ENCODE results near the gene LRR1.
"Not testable (repeated sequence)": the region's sequence is repeated elsewhere in the genome, so short reads cannot be mapped to it uniquely, and the experiment has no call there.

The LRR1 gene, protein sequence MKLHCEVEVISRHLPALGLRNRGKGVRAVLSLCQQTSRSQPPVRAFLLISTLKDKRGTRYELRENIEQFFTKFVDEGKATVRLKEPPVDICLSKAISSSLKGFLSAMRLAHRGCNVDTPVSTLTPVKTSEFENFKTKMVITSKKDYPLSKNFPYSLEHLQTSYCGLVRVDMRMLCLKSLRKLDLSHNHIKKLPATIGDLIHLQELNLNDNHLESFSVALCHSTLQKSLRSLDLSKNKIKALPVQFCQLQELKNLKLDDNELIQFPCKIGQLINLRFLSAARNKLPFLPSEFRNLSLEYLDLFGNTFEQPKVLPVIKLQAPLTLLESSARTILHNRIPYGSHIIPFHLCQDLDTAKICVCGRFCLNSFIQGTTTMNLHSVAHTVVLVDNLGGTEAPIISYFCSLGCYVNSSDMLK

DNA sequence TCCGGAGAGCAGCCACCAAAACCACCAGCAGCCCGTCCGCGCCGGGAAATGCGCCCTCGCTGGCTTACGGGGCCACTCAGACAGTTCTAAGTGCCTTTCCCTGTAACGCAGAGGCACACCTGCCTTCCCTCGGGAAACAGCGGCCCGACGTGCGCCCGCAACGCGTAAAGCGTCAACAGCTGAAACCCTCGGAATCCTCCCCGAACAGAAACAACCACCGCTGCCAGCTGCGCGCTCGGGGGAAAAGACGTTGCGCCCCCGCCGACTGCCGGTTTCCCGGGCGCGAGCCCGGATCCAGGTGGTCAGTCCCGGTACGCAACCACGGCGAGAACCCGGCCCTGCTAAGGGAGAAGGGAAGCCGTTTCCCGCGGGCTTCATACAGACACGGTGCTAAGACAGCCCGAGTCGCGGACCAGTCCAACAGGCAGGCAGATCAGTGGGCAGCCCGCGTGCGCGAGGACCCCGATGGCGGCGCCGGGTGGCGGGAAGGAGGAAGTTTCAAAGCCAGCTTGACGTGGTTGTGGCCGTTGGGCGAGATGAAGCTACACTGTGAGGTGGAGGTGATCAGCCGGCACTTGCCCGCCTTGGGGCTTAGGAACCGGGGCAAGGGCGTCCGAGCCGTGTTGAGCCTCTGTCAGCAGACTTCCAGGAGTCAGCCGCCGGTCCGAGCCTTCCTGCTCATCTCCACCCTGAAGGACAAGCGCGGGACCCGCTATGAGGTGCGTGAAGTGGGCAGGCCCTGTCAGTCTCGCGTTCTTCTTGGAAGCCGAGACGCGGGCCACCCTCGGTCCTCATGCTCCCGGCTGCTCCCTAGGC lies at the start of gene LRR1:
Gene LRR1 (plus strand): TSS at position 456 of the 816 bp plus-strand sequence. CDS start 81 bp downstream, at position 537.
- peak; percentile 81 for DNase-seq

DNA sequence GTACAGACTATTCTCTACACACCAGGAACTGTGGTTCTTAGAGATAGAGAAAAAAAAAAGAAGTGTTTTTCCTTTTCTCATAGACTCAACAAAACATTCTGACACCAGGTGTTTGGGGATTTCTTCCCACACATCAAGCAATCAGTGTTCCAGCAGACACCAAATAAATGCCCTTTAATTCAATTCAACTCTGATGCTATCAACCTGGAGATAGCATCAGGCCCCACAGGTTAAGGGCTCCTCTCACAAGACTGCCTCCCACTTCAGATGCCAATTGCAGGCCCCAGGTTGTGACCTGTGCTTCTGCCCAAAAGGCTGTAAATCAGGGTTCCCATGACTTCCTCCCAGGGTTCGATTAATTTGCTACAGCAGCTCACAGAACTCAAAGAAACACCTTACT lies 49.3 kb upstream of the LRR1 start:
- DNase-seq = no peak

DNA sequence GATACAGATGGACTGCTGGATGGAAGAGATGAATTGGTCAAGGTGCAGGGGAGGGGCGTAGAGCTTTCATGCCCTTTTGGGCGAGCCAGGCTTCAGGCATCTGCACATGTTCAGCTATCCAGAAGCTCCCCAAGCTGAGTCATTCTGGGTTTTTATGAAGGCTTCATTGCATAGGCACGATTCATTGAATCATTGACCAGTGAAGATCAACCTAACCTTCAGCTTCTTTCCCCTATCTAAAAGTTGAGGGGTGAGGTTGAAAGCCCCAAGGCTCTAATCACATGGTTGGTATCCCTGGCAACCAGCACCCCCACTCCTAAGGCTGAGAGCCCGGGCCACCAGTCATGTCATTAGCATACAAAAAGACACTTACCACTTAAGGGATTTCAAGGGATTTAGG lies 48.9 kb upstream of the LRR1 start:
- DNase-seq = no peak

DNA sequence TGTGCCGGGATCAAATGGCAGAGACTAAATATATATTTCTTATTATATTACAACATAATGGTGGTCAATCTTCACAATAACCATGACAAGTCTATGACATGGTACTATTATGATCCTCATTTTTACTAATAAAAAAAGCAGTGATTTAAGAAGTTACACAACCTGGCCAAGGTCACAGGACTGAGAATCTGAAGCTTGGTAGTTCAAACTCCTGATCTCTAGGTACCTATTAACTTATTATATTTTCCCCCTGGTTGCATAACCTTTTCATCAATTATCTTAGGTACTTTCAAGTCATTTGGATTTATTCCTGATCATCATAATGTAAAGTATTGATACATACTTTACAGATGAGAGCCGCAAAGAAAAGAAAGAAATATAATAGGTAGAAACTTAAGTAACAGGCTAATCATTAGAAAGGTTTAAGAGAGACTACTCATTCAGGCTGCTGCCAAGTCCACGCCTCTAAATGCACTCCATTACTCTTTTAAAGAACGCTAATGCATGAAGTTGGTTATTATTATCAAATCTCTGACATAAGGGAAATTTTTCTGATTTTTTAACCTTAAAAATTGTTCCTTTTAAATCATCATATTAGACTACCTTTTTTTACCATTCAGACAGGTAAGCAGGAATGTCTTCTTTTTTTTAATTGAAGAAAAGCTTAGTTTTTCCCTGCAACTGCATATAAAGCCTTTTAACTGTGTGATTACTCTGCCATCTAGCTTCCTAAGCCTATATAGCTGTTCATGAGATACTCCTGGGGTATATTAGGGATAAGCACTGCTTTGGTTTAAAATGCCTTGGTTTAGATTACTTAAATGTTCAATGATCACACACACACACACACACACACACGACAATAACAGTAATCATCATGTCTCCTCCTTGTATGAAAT lies 48.2 kb upstream of the LRR1 start:
- peak; percentile 69 for DNase-seq

DNA sequence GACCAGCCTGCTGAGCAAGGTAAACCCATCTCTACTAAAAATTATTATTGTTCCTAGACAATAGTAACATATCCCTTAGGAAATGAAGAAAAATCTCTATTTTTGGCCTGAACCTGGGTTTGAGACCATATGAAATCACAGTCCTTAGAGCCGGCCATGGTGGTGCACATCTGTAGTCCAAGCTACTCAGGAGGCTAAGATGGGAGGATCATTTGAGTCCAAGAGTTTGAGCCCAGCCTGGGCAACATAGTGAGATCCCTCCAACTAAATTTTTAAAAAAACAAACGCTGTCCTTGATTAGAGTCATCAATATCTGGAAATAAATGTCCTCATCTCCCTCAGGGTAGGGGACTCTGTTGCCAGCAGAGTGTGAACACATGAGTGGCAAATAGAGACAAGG lies 47.2 kb upstream of the LRR1 start:
- no peak for DNase-seq

DNA sequence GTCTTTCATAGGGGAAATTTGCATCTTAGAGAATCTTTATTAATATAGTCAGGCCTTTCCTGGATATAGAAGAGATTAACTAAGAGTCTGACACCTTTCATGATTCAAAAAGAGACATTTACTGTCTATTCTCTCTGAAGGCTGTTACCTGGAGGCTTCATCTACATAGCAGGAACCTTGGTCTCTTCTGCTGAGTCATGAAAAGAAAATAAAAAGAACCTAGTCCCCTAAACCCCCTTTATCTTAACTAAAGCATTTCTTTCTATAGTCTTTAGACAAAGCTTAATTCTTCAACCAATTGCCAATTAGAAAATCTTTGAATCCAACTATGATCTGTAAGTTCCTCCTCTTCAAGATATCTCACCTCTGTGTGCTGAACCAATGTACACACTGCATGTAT lies 45.6 kb upstream of the LRR1 start:
- DNase-seq = no peak

DNA sequence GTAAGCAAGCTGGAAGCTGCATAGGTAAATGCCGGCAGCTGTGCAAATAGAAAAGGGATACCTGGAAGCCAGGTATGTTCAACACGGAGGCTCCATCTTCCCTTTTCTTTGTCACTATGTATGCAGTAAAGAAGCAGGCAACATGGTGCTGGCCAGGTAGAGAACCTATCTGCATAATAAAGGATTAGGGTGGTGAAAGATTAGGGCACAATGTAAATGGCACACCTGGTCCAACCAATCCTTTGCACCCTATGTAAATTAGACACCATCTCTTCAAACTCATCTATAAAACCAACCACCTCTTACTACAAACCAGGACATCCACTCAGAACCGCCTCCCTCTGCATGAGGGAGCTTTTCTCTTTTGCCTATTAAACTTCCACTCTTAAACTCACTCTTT lies 44.8 kb upstream of the LRR1 start:
- DNase-seq = no peak

DNA sequence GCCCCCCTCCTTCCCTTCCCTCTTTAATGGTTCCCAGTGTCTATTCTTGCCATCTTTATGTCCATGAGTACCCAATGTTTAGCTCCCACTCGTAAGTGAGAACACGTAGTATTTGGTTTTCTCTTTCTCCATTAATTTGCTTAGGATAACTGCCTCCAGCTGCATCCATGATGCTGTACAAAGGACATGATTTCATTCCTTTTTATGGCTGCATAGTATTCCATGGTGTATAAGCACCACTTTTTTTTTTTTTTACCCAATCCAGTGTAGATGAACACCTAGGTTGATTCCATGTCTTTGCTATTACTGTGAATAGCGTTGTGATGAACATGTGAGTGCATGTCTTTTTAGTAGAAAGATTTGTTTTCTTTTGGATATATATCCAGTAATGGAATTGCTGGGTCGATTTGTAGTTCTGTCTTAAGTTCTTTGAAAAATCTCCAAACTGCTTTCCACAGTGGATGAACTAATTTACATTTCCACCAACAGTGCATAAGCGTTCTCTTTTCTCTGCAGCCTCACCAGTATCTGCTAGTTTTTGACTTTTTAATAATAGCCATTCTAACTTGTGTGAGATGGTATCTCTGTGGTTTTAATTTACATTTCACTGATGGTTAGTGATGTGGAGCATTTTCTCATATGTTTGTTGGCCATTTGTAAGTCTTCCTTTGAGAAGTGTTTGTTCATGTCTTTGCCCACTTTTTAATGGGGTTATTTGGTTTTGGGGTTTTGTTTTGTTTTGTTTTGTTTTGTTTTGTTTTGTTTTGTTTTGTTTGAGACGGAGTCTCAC lies 38.6 kb upstream of the LRR1 start:
- DNase-seq = no peak

DNA sequence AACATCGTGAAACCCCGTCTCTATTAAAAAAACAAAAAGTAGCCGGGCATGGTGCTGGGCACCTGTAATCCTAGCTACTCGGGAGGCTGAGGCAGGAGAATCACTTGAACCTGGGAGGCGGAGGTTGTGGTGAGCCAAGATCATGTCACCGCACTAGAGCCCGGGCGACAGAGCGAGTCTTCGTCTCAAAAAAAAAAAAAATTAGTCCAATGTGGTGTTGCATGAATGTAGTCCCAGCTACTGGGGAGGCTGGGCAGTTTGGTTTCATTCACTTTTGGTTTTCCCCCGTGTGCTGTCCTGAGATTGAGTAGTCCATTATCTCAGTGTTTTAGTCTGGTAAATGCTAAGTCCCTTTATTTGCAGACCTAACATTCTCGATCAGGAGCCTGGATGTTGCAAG lies 32.0 kb upstream of the LRR1 start:
- DNase-seq = no peak

DNA sequence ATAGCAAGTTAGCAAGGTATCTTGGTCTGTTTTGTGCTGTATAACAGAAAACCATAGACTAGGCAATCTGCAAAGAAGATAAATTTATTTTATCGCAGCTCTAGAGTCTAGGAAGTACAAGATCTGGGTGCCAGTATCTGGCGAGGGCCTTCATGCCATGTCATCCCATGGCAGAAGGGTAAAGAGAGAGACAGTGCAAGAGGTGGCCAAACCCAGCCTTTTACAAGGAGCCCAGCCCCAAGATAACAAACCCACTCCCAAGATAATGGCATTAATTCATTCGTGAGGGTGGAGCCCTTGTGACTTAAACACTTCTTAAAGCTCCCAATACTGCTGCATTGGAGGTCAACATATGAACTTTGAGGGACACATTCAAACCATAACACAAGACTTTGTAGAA lies 29.5 kb upstream of the LRR1 start:
- no peak for DNase-seq

DNA sequence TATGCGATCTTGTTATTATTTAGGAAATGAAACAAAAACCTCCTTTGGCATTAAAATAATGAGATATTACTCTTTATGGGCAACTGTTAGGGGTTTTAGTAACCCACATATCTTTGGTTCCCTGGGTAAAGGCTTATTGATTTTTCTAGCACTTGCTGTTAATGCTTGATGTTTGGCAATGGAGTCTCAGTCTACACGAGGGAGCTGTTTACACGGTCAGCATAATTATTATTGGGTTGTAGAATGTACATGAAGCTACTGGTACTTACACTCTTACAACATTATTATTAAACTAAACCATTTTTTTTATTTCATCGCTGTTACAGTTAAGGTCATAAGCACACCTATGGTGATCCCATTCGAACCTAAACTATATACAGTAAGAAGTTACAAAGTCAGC lies 24.7 kb upstream of the LRR1 start:
- DNase-seq = no peak

DNA sequence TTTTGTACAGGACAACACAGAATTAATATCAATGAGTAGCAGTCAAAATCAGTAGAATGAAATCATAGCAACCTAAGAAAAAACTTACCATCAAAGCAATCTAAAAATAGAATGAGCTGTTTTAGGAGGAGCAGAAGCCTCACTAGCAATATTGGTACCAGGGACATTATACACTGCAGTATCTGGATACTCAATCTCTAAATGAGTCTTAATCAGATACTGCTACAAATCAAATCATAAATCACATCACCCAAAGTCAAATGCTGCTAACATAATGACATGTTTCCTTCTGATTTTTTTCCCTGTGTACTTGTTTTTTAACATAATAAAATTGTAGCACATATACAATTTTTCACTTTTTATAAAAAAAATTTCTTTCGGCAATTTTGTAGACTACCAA lies 20.6 kb upstream of the LRR1 start:
- DNase-seq = no peak

DNA sequence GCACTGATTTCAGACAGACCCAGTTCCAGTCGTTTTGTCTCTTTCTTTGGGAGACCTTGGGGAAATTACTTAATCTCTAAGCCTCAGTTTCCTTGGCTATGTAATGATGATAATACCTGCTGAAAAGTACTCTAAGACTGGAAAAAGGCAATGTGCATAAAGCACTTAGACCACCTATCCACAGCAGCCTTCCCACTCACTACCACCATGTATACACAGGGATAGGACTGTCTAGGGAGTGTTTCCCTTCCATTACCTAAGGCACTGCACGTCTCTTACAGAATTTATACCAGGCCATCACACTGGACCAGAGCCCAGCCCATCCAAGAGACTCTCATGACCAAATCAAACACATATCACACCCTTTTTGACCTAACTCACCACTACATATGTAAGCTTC lies 18.9 kb upstream of the LRR1 start:
- no peak for DNase-seq

DNA sequence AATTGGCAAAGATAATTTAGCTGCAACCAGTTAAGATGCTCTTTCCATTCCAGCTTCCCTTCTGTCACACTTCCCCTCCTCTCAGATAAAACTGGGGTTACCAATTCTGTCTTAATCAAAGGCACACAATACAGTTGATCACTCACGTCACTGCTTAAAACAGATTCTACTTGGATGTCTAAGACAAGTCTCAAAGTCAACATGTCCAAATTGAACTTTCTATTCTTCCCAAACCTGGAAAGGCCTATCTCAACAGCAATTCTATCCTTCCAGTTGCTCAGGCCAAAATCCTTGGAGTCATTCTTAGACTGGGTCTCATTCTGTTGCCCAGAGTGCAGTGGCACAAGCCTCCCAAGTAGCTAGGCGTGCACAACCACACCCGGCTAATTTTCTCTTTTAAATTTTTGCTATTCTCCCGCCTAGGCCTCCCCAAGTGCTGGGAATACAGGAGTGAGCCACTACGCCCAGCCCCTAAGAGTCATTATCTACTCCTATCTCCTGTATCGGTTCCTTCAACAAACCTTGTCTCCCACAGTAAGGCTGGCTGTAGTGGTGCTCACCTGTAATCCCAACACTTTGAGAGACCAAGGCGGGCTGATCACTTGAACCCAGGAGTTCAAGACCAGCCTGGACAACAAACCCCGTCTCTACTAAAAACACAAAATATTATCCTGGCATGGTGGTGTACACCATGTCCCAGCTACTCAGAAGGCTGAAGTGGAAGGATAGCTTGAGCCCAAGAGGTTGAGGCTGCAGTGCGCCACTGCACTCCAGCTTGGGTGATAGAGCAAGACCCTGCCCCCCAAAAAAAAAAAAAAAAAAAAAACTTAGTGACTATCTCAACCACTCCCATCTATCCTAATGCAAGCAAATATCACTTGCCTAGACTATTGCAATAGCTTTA lies 17.3 kb upstream of the LRR1 start:
- no peak for DNase-seq

DNA sequence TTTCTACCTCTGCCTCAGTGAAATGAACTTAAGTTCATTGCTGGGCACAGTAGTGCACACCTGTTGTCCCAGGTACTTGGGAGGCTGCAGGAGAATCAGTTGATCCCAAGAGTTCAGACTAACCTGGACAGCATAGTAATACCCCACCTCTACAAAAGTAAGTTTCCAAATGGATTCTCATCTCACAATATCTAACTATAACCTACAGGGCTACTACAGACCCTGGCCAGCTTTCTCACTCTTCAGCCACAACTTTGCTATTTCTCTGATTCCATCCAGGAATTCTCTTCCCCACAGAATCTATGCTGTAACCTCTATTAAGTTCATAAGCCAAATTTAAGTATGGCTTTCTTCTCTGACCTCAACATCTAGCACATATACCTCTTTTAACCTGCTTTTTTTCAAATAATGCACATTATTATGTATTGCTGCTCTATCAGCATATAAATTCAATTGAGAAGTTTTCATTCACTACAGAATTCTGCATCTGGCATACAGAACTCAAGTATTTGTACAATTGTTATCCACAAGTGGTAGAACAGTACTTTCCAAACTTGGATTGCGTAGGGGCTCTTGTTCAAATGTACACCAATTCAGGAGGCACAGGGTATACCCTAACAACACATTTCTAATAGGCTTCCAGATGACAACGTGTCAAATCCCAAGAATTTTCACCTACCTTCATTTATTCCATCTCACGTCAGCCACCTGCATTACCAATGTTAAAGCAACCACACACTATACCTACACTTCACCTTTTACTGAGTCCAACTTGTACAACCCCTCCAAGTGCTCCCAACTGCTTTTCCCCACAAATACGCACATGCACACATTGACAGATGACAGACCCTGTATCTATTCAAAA lies 16.4 kb upstream of the LRR1 start:
- DNase-seq = no peak

DNA sequence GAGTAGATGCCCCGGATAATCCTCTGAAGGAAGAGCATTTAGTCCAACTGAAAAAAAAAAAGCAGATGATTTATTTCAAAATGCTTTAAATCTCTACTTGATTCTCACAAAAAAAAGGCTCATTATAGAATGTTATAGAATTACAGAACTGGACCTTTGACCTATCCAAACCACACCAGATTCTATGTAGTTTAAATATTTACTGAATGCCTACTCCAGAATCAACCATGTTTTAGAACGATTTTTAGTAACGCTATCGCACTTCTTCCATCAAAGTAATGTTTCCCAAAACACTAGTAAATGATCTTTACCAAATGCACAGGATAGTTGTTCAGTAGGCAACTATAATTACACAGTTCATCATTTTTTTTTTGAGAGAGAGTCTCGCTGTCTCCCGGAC lies 15.1 kb upstream of the LRR1 start:
- DNase-seq = no peak

DNA sequence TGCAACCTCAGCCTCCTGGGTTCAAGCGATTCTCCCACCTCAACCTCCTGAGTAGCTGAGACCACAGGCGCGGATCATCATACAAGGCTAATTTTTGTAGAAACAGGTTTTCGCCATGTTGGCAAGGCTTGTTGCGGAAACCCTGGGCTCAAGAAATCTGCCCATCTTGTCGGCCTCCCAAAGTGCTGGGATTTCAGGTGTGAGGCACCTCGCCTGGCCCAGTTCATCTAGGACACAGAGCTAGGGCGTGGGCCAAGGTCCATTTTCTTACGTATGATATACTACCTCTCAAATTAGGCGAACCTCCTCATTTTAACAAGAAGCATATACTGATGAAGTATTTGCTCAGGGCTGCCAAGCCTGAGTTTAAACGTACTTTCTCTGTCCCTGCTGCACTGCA lies 14.7 kb upstream of the LRR1 start:
- no peak for DNase-seq

DNA sequence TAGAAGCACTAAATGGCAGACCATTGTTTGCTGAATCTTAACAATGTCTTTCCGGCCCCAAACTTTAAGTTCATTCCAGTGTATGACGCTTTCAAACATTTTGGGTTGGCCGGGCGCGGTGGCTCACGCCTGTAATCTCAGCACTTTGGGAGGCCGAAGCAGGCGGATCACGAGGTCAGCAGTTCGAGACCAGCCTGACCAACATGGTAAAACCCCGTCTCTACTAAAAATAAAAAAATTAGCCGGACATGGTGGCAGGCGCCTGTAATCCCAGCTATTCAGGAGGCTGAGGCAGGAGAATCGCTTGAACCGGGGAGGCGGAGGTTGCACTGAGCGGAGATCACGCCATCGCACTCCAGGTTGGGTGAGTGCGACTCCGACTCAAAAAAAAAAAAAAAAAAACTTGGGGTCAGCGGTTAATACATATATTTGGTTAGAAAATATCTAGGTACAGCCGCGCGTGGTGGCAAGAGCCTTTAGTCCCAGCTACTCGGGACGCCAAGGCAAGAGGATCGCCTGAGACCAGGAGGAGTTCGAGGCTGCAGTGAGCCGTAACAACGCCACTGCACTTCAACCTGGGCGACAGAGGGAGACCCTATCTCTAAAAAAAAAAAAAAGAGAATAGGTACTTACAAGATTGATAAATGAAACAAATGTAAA lies 13.6 kb upstream of the LRR1 start:
- DNase-seq = not testable (repeated sequence)

DNA sequence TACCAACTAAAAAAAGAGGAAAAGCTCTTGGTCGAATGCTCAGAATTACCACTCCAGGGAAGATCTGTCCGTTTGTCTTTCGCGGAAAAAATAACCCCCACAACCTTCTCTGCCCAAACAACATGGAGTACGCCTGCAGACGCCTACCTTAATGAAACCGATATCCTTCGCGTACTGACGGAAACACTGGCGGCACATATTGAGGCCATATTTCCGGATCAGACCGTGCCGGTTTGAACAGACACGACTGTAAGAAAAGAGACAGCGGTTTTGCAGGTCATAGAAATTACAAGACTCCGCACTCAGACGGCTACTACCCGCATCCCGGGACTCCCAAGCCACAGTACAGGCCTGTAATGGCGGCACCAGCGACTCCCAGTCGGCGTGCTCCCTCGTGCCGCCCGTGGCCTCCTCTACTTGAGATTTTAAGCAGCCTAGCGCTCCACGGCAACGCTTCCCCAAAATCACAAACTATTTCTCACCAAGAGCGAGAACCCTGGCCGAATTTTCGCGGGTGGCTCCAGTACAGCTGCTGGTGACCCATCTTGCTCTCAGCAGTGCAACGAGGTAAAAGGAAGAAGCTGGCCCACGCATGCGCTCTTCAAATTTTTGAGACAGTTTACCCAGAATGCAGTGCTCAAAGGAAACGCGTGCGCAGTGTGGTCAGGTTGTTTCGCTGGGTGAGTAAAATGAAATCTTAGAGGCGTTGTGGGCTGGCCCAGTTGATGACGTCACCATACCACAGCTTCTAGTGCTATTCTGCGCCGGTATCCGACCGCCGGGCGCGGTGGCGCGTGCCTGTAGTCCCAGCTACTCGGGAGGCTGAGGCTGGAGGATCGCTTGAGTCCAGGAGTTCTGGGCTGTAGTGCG lies 12.7 kb upstream of the LRR1 start, which contains the start of gene RPS29:
Gene RPS29 (minus strand): TSS at position 578 of the 870 bp plus-strand sequence. CDS start 34 bp downstream, at position 544.
- DNase-seq = peak; percentile 99
